K562 (cell line): ENCODE data around the gene FGF21. TPM values are rescaled to one million over a fixed set of nuclear protein-coding genes. Genes with fewer than 3 reads are reported as not detected.
A peak's percentile ranks its signal among the peaks of the same experiment; 100 is the strongest.

ENCODE experiments used
- AFF4 ChIP-seq: sonication (generic); formaldehyde crosslinking; IDR thresholded peaks from 2 replicates; pipeline ENCODE4 v1.8.0; 2023; ENCODE audit warnings: mild to moderate bottlenecking, missing genetic modification reagents
- DDX20 ChIP-seq: fragments of 450-650 bp; IDR thresholded peaks from 2 replicates; pipeline ENCODE4 v1.6.1; 2016; ENCODE audit warnings: missing genetic modification characterization, low read depth, mild to moderate bottlenecking, missing compliant biosample characterization, moderate library complexity
- FIP1L1 ChIP-seq: fragments of 200-400 bp; formaldehyde crosslinking; IDR thresholded peaks from 2 replicates; pipeline ENCODE4 v1.6.1; 2018; ENCODE audit warnings: mild to moderate bottlenecking, low read depth, low read length; ENCODE audit not compliant: poor library complexity, severe bottlenecking
- GTF2A2 ChIP-seq: IDR thresholded peaks from 2 replicates; pipeline ENCODE4 v1.6.1; 2016; ENCODE audit warnings: mild to moderate bottlenecking, missing genetic modification characterization, missing compliant biosample characterization
- KLF1 ChIP-seq: fragments of 450-650 bp; IDR thresholded peaks from 2 replicates; pipeline ENCODE4 v1.6.1; 2016; ENCODE audit warnings: missing genetic modification characterization, missing compliant biosample characterization
- MYBL2 ChIP-seq, 2 experiments: fragments of 450-650 bp in 1 of 2; sonication (generic) in 1 of 2; formaldehyde crosslinking in 1 of 2; IDR thresholded peaks; 2 replicates each; pipeline versions ENCODE4 v1.6.1 to v1.8.1; 2017 to 2022; ENCODE audit warnings: borderline replicate concordance in 1 of 2, inconsistent platforms in 1 of 2, low read depth in 1 of 2, mild to moderate bottlenecking in 1 of 2, missing genetic modification reagents in 1 of 2, moderate library complexity in 1 of 2
- PHF20 ChIP-seq: fragments of 450-650 bp; IDR thresholded peaks from 2 replicates; pipeline ENCODE4 v1.6.1; 2018; ENCODE audit not compliant: partially characterized antibody
- PML ChIP-seq: IDR thresholded peaks from 2 replicates; pipeline ENCODE4 v1.6.1; 2012; ENCODE audit warnings: low read length, inconsistent platforms
- PTBP1 ChIP-seq: fragments of 200-400 bp; formaldehyde crosslinking; IDR thresholded peaks from 2 replicates; pipeline ENCODE4 v1.6.1; 2017; ENCODE audit warnings: low read depth, low read length
- REST ChIP-seq, 2 experiments: fragments of 450-650 bp; formaldehyde crosslinking in 1 of 2; IDR thresholded peaks; 2 replicates each; pipeline versions ENCODE4 v1.4.0 to v1.6.1; 2014 to 2020; ENCODE audit warnings: mild to moderate bottlenecking in 2 of 2, borderline replicate concordance in 1 of 2, low read depth in 1 of 2
- RFX5 ChIP-seq: IDR thresholded peaks from 2 replicates; pipeline ENCODE4 v1.6.1; 2011; ENCODE audit warnings: low read depth, mild to moderate bottlenecking, improper control_type of control experiment, low read length
- SOX6 ChIP-seq: fragments of 450-650 bp; IDR thresholded peaks from 2 replicates; pipeline ENCODE4 v1.6.1; 2014; ENCODE audit warnings: mild to moderate bottlenecking
- SRSF9 ChIP-seq: fragments of 200-400 bp; formaldehyde crosslinking; IDR thresholded peaks from 2 replicates; pipeline ENCODE4 v1.6.1; 2017; ENCODE audit warnings: low read depth, low read length, borderline replicate concordance
- ZNF175 ChIP-seq: fragments of 200-800 bp; sonication (Bioruptor generic); IDR thresholded peaks from 2 replicates; pipeline ENCODE4 v1.6.1; 2016; ENCODE audit warnings: low read depth, mild to moderate bottlenecking, missing genetic modification characterization, missing compliant biosample characterization
- ZNF589 ChIP-seq: fragments of 200-800 bp; sonication (Bioruptor generic); IDR thresholded peaks from 2 replicates; pipeline ENCODE4 v1.6.1; 2016; ENCODE audit warnings: low read depth, missing genetic modification characterization, missing compliant biosample characterization
- ZNF76 ChIP-seq: fragments of 250-450 bp; sonication (Bioruptor Pico); IDR thresholded peaks from 2 replicates; pipeline ENCODE4 v1.4.0; 2020; ENCODE audit warnings: mild to moderate bottlenecking, moderate library complexity, borderline replicate concordance
- polyA plus RNA-seq, 8 experiments: library from polyadenylated mRNA; depleted of rRNA in 4 of 8; stranded (reverse) in 5 of 8; unstranded in 3 of 8; fragments of >200 nt; fragmentation: Nextera tagmentation in 2 of 8; fragmentation: Illumina TruSeq in 1 of 8; extraction: Ambion mirVana in 2 of 8; extraction: Trizol in 1 of 8; gene quantifications; 2 replicates each; pipeline versions ENCODE4 v1.2.1 to v1.2.3, GENCODE V29; 2011 to 2014; ENCODE audit warnings: inconsistent platforms in 1 of 8, missing spikeins in 1 of 8
- total RNA-seq, 7 experiments: library from RNA; depleted of rRNA in 6 of 7; stranded (reverse); fragments of >200 nt in 6 of 7; fragmentation: Illumina TruSeq in 2 of 7; extraction: Trizol in 2 of 7; gene quantifications; 2 replicates each; pipeline versions ENCODE4 v1.2.1 to v1.2.3, GENCODE V29; 2011 to 2021; ENCODE audit warnings: low replicate concordance in 1 of 7

The FGF21 gene
- total and polyA plus RNA-seq, 9 of the 15 experiments (the other 6 are each of a cell fraction or from before 2014, with no cell fraction given) = 0.04 to 0.77 (median 0.09) TPM; not detected in 6

GRCh38 chr19:48795055-48795684 lies 39.8 kb downstream of the FGF21 start (continued):
- TF ChIP-seq REST (IDR thresholded peaks at IDR 0.05; ENCODE audit: borderline replicate concordance) (peak; percentile 93), REST (CRISPR knock-in tag; IDR thresholded peaks at IDR 0.05; ENCODE audit: low read depth) (peak; percentile 76), RFX5 (no peak), FIP1L1 (no peak), PHF20 (no peak), PML (no peak), PTBP1 (no peak), ZNF589 (CRISPR knock-in tag) (peak; percentile 97), ZNF175 (peak; percentile 95), MYBL2 (IDR thresholded peaks at IDR 0.05; ENCODE audit: low read depth) (no peak), MYBL2 (CRISPR knock-in tag; IDR thresholded peaks at IDR 0.05; ENCODE audit: borderline replicate concordance) (no peak), KLF1 (tag) (peak; percentile 57; the same call in 1 of the 2 replicates), GTF2A2 (tag) (no peak), SRSF9 (no peak), DDX20 (no peak), ZNF76 (CRISPR knock-in tag) (peak; percentile 97), SOX6 (peak; percentile 51), AFF4 (CRISPR knock-in tag) (peak; percentile 50; the same call in 1 of the 2 replicates)
